ENCODE results near the gene SHC2.

The SHC2 gene

DNA sequence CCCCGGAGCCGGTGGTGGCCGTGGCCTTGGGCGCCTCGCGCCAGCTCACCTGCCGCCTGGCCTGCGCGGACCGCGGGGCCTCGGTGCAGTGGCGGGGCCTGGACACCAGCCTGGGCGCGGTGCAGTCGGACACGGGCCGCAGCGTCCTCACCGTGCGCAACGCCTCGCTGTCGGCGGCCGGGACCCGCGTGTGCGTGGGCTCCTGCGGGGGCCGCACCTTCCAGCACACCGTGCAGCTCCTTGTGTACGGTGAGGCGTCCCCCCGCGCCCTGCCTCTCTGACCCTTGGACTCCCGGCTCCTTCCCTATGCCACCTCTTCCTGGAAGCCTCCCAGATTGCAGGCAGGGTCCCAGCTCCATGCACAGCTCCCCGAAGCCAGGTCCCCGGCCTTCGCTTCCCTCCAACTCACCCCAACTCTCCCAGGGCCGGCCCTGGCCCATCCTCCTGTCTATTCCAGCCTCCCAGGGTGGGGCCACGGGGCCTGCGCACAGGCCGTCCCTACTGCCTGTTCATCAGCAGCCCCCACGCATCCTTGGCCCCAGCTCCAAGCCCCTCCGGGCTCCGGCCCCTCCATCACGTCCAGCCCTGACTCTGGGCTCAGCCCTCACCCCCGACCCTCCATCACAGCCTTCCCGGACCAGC is 37.2 kb upstream of the SHC2 start:
- Histone ChIP-seq H3K27ac (ENCODE audit: insufficient read depth, low read length, poor library complexity, severe bottlenecking) (no peak overlapping the region), H3K36me3 (ENCODE audit: control insufficient read depth, insufficient read depth, low read length) (no peaks in the 10 kb centered on the region), H3K4me3 (ENCODE audit: insufficient read depth, low read depth, low read length, poor library complexity, severe bottlenecking) (no peak overlapping the region), H3K4me1 (ENCODE audit: control insufficient read depth, insufficient read depth, low read length, poor library complexity, severe bottlenecking) (peaks cover 18% of the 10 kb centered on the region), H3K9me3 (ENCODE audit: control insufficient read depth, low read length) (no peaks in the 10 kb centered on the region), H3K27me3 (replicated peaks; ENCODE audit: control insufficient read depth, insufficient read depth, low read length, poor library complexity, severe bottlenecking) (peaks cover 13% of the 10 kb centered on the region)
- DNase-seq: no peak

DNA sequence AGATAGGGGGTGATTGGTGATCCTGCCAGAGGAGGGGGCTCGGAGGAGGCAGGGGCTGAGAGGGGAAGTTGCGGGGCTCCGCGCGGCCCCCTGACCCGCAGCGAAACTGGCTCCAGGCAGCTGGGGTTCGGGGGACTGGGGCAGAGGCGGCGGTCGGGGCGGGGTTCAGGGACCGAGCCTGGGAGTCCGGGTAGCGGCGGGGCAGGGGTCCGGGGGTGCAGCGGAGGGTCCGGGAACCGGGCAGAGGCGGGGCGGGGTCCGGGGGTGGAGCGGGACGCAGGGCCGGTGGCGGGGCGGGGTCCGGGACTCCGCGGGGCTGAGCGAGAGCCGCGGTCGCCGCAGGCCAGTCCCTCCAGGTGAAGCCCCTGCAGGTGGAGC is 36.6 kb upstream of the SHC2 start:
- peaks cover 13% of the 10 kb centered on the region for H3K27me3 ChIP-seq (replicated peaks; ENCODE audit: control insufficient read depth, insufficient read depth, low read length, poor library complexity, severe bottlenecking)
- no peak for DNase-seq
- H3K27ac ChIP-seq (ENCODE audit: insufficient read depth, low read length, poor library complexity, severe bottlenecking): no peak overlapping the region
- no peaks in the 10 kb centered on the region for H3K9me3 ChIP-seq (ENCODE audit: control insufficient read depth, low read length)
- H3K4me3 ChIP-seq (ENCODE audit: insufficient read depth, low read depth, low read length, poor library complexity, severe bottlenecking): no peak overlapping the region
- no peaks in the 10 kb centered on the region for H3K36me3 ChIP-seq (ENCODE audit: control insufficient read depth, insufficient read depth, low read length)
- H3K4me1 ChIP-seq (ENCODE audit: control insufficient read depth, insufficient read depth, low read length, poor library complexity, severe bottlenecking): peaks cover 18% of the 10 kb centered on the region

DNA sequence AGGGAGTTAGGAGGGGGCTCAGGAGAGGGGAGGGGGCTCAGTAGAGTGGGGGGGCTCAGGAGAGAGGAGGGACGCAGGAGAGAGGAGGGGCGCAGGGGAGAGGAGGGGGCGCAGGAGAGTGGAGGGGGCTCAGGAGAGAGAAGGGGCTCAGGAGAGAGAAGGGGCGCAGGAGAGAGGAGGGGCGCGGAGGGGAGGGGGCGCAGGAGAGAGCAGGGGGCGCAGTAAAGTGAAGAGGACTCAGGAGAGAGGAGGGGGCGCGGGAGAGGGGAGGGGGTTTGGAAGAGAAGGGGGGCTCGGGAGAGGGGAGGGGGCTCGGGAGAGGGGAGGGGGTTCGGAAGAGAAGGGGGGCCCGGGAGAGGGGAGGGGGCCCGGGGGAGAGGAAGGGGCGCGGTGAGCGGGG is 36.2 kb upstream of the SHC2 start:
- Histone ChIP-seq H3K4me1 (ENCODE audit: control insufficient read depth, insufficient read depth, low read length, poor library complexity, severe bottlenecking) (peaks cover 18% of the 10 kb centered on the region), H3K4me3 (ENCODE audit: insufficient read depth, low read depth, low read length, poor library complexity, severe bottlenecking) (no peak overlapping the region), H3K9me3 (ENCODE audit: control insufficient read depth, low read length) (no peaks in the 10 kb centered on the region), H3K36me3 (ENCODE audit: control insufficient read depth, insufficient read depth, low read length) (no peaks in the 10 kb centered on the region), H3K27me3 (replicated peaks; ENCODE audit: control insufficient read depth, insufficient read depth, low read length, poor library complexity, severe bottlenecking) (peaks cover 13% of the 10 kb centered on the region), H3K27ac (ENCODE audit: insufficient read depth, low read length, poor library complexity, severe bottlenecking) (no peak overlapping the region)
- DNase-seq: no peak

DNA sequence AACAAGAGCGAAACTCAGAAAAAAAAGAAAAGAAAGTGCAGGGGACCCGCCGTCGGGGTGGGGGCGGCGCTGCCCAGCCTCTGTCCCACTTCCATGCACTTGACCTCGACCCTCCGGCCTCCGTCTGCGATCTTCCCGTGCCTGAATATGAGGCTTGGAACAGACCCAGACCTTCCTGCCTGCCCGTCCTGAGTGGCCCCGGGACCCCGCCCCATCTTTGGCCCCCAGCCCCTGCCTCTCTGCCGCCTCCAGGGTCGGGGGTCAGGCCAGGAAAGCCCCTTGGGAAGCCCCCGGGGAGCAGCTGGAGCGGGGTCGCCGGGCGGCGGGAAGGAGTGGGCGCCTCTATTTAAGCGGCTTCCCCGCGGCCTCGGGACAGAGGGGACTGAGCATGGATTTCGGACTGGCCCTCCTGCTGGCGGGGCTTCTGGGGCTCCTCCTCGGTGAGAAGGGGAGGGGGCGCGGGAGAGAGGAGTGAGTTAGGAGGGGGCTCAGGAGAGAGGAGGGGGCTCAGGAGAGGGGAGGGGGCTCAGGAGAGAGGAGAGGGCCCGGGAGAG is 35.4 kb upstream of the SHC2 start, which contains the start of gene MADCAM1:
TSS of gene MADCAM1 (plus strand) at position 375 of the 554 bp plus-strand sequence. CDS start at position 389, 14 bp downstream.
- H3K36me3 ChIP-seq (ENCODE audit: control insufficient read depth, insufficient read depth, low read length): no peaks in the 10 kb centered on the region
- H3K27me3 ChIP-seq (replicated peaks; ENCODE audit: control insufficient read depth, insufficient read depth, low read length, poor library complexity, severe bottlenecking): peaks cover 13% of the 10 kb centered on the region
- H3K27ac ChIP-seq (ENCODE audit: insufficient read depth, low read length, poor library complexity, severe bottlenecking): no peak within 1 kb of the TSS
- H3K9me3 ChIP-seq (ENCODE audit: control insufficient read depth, low read length): no peaks in the 10 kb centered on the region
- peaks cover 18% of the 10 kb centered on the region for H3K4me1 ChIP-seq (ENCODE audit: control insufficient read depth, insufficient read depth, low read length, poor library complexity, severe bottlenecking)
- DNase-seq: no peak
- no peak within 1 kb of the TSS for H3K4me3 ChIP-seq (ENCODE audit: insufficient read depth, low read depth, low read length, poor library complexity, severe bottlenecking)

DNA sequence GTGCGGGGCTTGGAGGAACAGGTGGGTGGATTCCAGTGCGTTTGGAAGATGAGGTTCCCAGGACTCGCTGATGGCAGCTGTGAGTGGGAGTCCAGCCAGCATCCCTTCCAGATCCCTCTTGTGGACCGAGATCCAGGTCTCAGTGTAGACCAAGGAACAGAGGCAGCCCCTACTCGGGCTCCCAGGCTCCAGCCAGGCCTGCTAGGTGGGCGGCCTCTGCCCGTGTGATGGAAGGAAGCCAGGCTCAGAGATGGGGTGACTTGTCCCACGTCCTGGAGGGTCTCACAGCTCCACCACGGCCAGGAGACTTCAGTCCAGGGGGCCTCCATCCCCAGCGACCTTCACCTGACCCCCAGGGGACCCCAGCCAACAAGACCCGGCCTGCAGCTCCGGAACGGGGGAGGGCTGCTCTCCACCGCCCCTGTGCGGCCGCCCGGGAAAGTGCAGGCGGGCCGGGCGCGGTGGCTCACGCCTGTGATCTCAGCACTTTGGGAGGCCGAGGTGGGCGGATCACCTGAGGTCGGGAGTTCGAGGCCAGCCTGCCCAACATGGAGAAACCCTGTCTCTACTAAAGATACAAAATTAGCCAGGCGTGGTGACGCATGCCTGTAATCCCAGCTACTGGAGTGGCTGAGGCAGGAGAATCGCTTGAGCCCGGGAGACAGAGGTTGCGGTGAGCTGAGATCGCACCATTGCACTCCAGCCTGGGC is 34.7 kb upstream of the SHC2 start:
- no peak for DNase-seq
- H3K27ac ChIP-seq (ENCODE audit: insufficient read depth, low read length, poor library complexity, severe bottlenecking): no peak overlapping the region
- H3K27me3 ChIP-seq (replicated peaks; ENCODE audit: control insufficient read depth, insufficient read depth, low read length, poor library complexity, severe bottlenecking): peaks cover 13% of the 10 kb centered on the region
- H3K4me1 ChIP-seq (ENCODE audit: control insufficient read depth, insufficient read depth, low read length, poor library complexity, severe bottlenecking): peaks cover 18% of the 10 kb centered on the region
- no peaks in the 10 kb centered on the region for H3K9me3 ChIP-seq (ENCODE audit: control insufficient read depth, low read length)
- no peaks in the 10 kb centered on the region for H3K36me3 ChIP-seq (ENCODE audit: control insufficient read depth, insufficient read depth, low read length)
- H3K4me3 ChIP-seq (ENCODE audit: insufficient read depth, low read depth, low read length, poor library complexity, severe bottlenecking): no peak overlapping the region

DNA sequence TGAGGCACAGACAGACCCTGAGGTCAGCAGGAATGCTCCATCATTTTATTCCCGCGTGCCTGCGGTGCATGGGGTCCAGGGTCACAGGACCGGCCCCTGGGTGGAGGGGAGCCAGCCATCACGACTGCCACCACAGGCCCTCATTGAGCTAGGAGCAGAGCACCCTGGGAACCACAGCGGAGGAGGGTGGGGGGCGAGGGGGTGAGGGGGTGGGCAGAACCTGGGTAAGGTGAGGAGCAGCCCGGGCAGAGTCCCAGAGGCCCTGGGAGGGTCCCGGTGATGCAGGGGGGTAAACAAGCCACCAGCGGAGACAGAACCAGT is 34.2 kb upstream of the SHC2 start:
- H3K9me3 ChIP-seq (ENCODE audit: control insufficient read depth, low read length): no peaks in the 10 kb centered on the region
- no peak for DNase-seq

DNA sequence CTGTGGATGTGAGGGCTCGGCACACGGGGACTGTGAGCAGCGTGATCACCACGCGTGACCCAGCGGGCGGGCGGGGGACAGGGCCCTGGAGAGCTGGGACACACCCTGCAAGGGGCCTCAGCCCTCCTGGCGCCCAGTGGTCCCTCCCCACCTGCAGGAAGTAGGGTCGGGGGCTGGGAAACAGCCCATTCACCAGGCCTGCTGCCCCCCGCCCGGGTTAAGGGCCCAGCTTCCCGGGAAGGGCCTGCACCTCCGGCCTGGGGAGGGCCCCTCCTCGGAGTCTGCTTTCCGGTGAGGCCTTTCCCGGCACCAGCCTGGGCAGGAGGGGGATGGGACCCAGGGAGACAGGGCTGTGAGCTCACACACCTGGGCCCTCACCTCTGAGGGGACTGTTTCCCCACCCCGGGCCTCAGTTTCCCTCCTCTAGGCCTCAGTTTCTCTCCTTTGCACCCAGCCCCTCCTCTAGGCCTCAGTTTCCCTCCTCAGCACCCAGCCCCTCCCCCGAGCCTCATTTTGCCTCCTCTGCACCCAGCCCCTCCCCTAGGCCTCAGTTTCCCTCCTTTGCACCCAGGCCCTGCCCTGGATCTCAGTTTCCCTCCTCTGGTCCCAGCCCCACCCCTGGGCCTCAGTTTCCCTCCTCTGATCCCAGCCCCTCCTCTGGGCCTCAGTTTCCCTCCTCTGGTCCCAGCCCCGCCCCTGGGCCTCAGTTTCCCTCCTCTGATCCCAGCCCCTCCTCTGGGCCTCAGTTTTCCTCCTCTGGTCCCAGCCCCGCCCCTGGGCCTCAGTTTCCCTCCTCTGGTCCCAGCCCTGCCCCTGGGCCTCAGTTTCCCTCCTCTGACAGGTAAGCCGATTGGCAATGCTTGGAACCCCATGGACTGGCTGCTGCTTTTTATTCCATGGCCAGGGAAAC is 33.6 kb upstream of the SHC2 start:
- Histone ChIP-seq H3K36me3 (ENCODE audit: control insufficient read depth, insufficient read depth, low read length) (no peaks in the 10 kb centered on the region), H3K4me3 (ENCODE audit: insufficient read depth, low read depth, low read length, poor library complexity, severe bottlenecking) (no peak overlapping the region), H3K27me3 (replicated peaks; ENCODE audit: control insufficient read depth, insufficient read depth, low read length, poor library complexity, severe bottlenecking) (peaks cover 13% of the 10 kb centered on the region), H3K4me1 (ENCODE audit: control insufficient read depth, insufficient read depth, low read length, poor library complexity, severe bottlenecking) (peaks cover 22% of the 10 kb centered on the region), H3K9me3 (ENCODE audit: control insufficient read depth, low read length) (no peaks in the 10 kb centered on the region), H3K27ac (ENCODE audit: insufficient read depth, low read length, poor library complexity, severe bottlenecking) (no peak overlapping the region)
- no peak for DNase-seq

More for the DNA sequence above, 34.2 kb upstream of the SHC2 start:
- peaks cover 13% of the 10 kb centered on the region for H3K27me3 ChIP-seq (replicated peaks; ENCODE audit: control insufficient read depth, insufficient read depth, low read length, poor library complexity, severe bottlenecking)
- H3K27ac ChIP-seq (ENCODE audit: insufficient read depth, low read length, poor library complexity, severe bottlenecking): no peak overlapping the region
- H3K4me3 ChIP-seq (ENCODE audit: insufficient read depth, low read depth, low read length, poor library complexity, severe bottlenecking): no peak overlapping the region
- H3K4me1 ChIP-seq (ENCODE audit: control insufficient read depth, insufficient read depth, low read length, poor library complexity, severe bottlenecking): peaks cover 18% of the 10 kb centered on the region
- no peaks in the 10 kb centered on the region for H3K36me3 ChIP-seq (ENCODE audit: control insufficient read depth, insufficient read depth, low read length)

DNA sequence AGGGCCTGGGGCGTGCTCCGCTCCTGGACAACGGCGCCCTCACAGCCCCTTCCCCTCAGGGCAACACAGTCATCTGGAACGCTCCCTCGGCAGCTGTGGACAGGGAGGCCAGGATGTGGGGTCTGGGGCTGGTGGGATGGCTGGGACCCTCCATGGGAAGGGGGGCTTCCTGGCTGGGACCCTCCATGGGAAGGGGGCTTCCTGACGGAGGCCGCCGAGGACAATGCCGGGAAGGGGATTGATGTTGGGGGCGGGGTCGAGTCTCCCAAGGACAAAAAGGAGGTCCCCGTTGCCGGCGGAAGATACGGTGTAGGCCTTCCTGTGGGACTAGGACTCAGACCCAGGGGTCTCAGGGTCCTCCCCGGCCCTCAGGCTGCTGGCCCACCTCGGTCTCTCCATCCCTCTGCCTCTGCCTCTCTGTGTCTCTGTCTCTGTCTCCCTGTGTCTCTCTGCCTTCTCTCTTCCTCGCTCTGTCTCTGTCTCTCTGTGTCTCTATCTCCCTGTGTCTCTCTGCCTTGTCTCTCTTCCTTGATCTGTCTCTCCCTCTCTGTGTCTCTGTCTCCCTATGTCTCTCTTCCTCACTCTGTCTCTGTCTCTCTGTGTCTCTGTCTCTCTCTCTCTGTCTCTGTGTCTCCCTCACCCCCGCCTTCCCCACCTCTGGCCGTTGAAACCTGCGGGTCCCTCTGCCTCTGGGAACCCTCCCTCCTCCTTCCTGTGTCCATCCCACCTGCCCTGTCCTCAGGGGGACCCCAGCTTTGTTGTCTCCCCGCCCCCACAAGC is 32.7 kb upstream of the SHC2 start:
- Histone ChIP-seq H3K4me3 (ENCODE audit: insufficient read depth, low read depth, low read length, poor library complexity, severe bottlenecking) (no peak overlapping the region), H3K27ac (ENCODE audit: insufficient read depth, low read length, poor library complexity, severe bottlenecking) (no peak overlapping the region), H3K27me3 (replicated peaks; ENCODE audit: control insufficient read depth, insufficient read depth, low read length, poor library complexity, severe bottlenecking) (peaks cover 13% of the 10 kb centered on the region), H3K4me1 (ENCODE audit: control insufficient read depth, insufficient read depth, low read length, poor library complexity, severe bottlenecking) (peaks cover 25% of the 10 kb centered on the region), H3K9me3 (ENCODE audit: control insufficient read depth, low read length) (no peaks in the 10 kb centered on the region), H3K36me3 (ENCODE audit: control insufficient read depth, insufficient read depth, low read length) (no peaks in the 10 kb centered on the region)
- DNase-seq: no peak

DNA sequence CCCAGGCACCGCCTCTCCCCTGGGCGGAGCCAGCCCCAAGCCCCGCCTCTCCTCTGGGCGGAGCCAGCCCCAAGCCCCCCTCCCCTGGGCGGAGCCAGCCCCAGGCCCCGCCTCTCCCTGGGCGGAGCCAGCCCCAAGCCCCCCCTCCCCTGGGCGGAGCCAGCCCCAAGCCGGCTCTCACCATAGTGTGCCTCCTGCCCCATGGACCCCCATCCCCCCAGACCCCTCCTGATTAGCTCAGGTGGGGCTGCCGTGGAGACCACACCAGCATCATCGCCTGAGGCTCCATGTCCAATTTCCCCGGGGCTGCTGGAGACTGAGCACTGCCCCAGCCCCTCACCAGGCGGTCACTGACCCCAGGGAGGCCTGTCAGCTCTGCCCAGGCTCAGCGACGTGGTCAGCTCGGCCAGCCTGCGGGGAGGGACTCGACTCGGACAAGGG is 31.3 kb upstream of the SHC2 start:
- peak; percentile 24 to 56 (median 46) for DNase-seq
- Histone ChIP-seq H3K36me3 (ENCODE audit: control insufficient read depth, insufficient read depth, low read length) (no peaks in the 10 kb centered on the region), H3K4me1 (ENCODE audit: control insufficient read depth, insufficient read depth, low read length, poor library complexity, severe bottlenecking) (peaks cover 19% of the 10 kb centered on the region), H3K27me3 (replicated peaks; ENCODE audit: control insufficient read depth, insufficient read depth, low read length, poor library complexity, severe bottlenecking) (peaks cover 4% of the 10 kb centered on the region), H3K27ac (ENCODE audit: insufficient read depth, low read length, poor library complexity, severe bottlenecking) (no peak overlapping the region), H3K4me3 (ENCODE audit: insufficient read depth, low read depth, low read length, poor library complexity, severe bottlenecking) (no peak overlapping the region), H3K9me3 (ENCODE audit: control insufficient read depth, low read length) (no peaks in the 10 kb centered on the region)
